ENCODE results near the gene KRTAP1-1. TPM values are rescaled to one million over a fixed set of nuclear protein-coding genes. Genes with fewer than 3 reads are reported as not detected.
"Not testable (repeated sequence)": the region's sequence is repeated elsewhere in the genome, so short reads cannot be mapped to it uniquely, and the experiment has no call there.

Gene KRTAP1-1
- total RNA-seq = not detected

GRCh38 chr17:41040783-41041571 lies at the start of gene KRTAP1-1:
TSS of gene KRTAP1-1 (minus strand) at chr17:41041450. CDS start at chr17:41041397, 53 bp downstream.
- H3K27ac ChIP-seq; H3K36me3 ChIP-seq; H3K9me3 ChIP-seq; H3K27me3 ChIP-seq (replicated peaks; ENCODE audit: insufficient read depth); ATAC-seq (ENCODE audit: insufficient number of reproducible peaks, low FRiP score, low read depth); DNase-seq (ENCODE audit: low spot score); H3K4me1 ChIP-seq (ENCODE audit: control insufficient read depth in 1 of 2, low read depth in 2 of 2); H3K4me3 ChIP-seq: not testable (repeated sequence)
- TF ChIP-seq CTCF (IDR thresholded peaks at IDR 0.05) = peak; percentile 8

GRCh38 chr17:41088760-41089352 lies 47.6 kb upstream of the KRTAP1-1 start:
- not testable (repeated sequence) for DNase-seq (ENCODE audit: low spot score); ATAC-seq (ENCODE audit: insufficient number of reproducible peaks, low FRiP score, low read depth); H3K9me3 ChIP-seq

GRCh38 chr17:41084100-41084856 lies 43.0 kb upstream of the KRTAP1-1 start, which contains the start of gene KRTAP4-7:
TSS of gene KRTAP4-7 (plus strand) at chr17:41084150. CDS start at chr17:41084207, 57 bp downstream.
- not testable (repeated sequence) for DNase-seq (ENCODE audit: low spot score); H3K36me3 ChIP-seq; H3K27ac ChIP-seq; H3K9me3 ChIP-seq; H3K27me3 ChIP-seq (replicated peaks; ENCODE audit: insufficient read depth); ATAC-seq (ENCODE audit: insufficient number of reproducible peaks, low FRiP score, low read depth); H3K4me3 ChIP-seq; H3K4me1 ChIP-seq (ENCODE audit: control insufficient read depth in 1 of 2, low read depth in 2 of 2)

More at GRCh38 chr17:41088760-41089352, 47.6 kb upstream of the KRTAP1-1 start:
- H3K4me1 ChIP-seq (ENCODE audit: control insufficient read depth in 1 of 2, low read depth in 2 of 2); H3K4me3 ChIP-seq; H3K36me3 ChIP-seq; H3K27ac ChIP-seq; H3K27me3 ChIP-seq (replicated peaks; ENCODE audit: insufficient read depth): not testable (repeated sequence)

- not testable (repeated sequence) for ATAC-seq (ENCODE audit: insufficient number of reproducible peaks, low FRiP score, low read depth); H3K4me3 ChIP-seq; DNase-seq (ENCODE audit: low spot score)
Measured at GRCh38 chr17:41083427-41083826, 42.2 kb upstream of the KRTAP1-1 start.

GRCh38 chr17:41082626-41083025 lies 41.4 kb upstream of the KRTAP1-1 start:
- Histone ChIP-seq H3K4me1 (ENCODE audit: control insufficient read depth in 1 of 2, low read depth in 2 of 2) (no peaks in the 10 kb centered on the region), H3K9me3 (no peaks in the 10 kb centered on the region), H3K4me3 (no peak overlapping the region), H3K27me3 (replicated peaks; ENCODE audit: insufficient read depth) (no peaks in the 10 kb centered on the region), H3K27ac (no peak overlapping the region), H3K36me3 (no peaks in the 10 kb centered on the region)
- no peak for ATAC-seq (ENCODE audit: insufficient number of reproducible peaks, low FRiP score, low read depth)
- DNase-seq (ENCODE audit: low spot score) = no peak
- no peak for TF ChIP-seq CTCF (IDR thresholded peaks at IDR 0.05)

More at GRCh38 chr17:41083427-41083826, 42.2 kb upstream of the KRTAP1-1 start:
- not testable (repeated sequence) for H3K4me1 ChIP-seq (ENCODE audit: control insufficient read depth in 1 of 2, low read depth in 2 of 2); H3K27me3 ChIP-seq (replicated peaks; ENCODE audit: insufficient read depth); H3K27ac ChIP-seq; H3K36me3 ChIP-seq; H3K9me3 ChIP-seq

- ATAC-seq (ENCODE audit: insufficient number of reproducible peaks, low FRiP score, low read depth) (no peak), DNase-seq (ENCODE audit: low spot score) (no peak)
- Histone ChIP-seq H3K27ac (no peak overlapping the region), H3K9me3 (no peaks in the 10 kb centered on the region), H3K4me3 (no peak overlapping the region), H3K36me3 (no peaks in the 10 kb centered on the region), H3K27me3 (replicated peaks; ENCODE audit: insufficient read depth) (no peaks in the 10 kb centered on the region), H3K4me1 (ENCODE audit: control insufficient read depth in 1 of 2, low read depth in 2 of 2) (no peaks in the 10 kb centered on the region)
- no peak for TF ChIP-seq CTCF (IDR thresholded peaks at IDR 0.05)
Measured at GRCh38 chr17:41076788-41077187, 35.5 kb upstream of the KRTAP1-1 start.
